ENCODE results near the gene INTS6. TPM values are rescaled to one million over a fixed set of nuclear protein-coding genes. Genes with fewer than 3 reads are reported as not detected.

The INTS6 gene
- total and polyA plus RNA-seq, 2 donors = 22.7 to 36.1 TPM

- Histone ChIP-seq H3K36me3 (ENCODE audit: control insufficient read depth in 2 of 2, insufficient read depth in 2 of 2, low read length in 1 of 2) (peaks cover 0 to 11% of the 10 kb centered on the region in 2 donors), H3K27ac (ENCODE audit: low read depth in 1 of 2, low read length in 1 of 2) (no peak overlapping the region), H3K4me1 (ENCODE audit: control insufficient read depth in 2 of 2, insufficient read depth in 2 of 2, low read length in 2 of 2) (peaks cover 0 to 5% of the 10 kb centered on the region in 2 donors), H3K9me3 (ENCODE audit: control insufficient read depth in 2 of 2, insufficient read depth in 1 of 2, low read length in 1 of 2) (peaks cover 0 to 2% of the 10 kb centered on the region in 2 donors), H3K27me3 (ENCODE audit: control insufficient read depth in 2 of 2, insufficient read depth in 1 of 2, low read length in 1 of 2) (no peaks in the 10 kb centered on the region), H3K4me3 (ENCODE audit: low read length in 2 of 2) (no peak overlapping the region)
- DNase-seq (ENCODE audit: low read depth in 6 of 9, low spot score in 9 of 9) = no peak
- WGBS = 99% methylated on average over 1 of the region's 1 CpG
Observed at GRCh38 chr13:51449018-51449417, 3.8 kb downstream of the INTS6 start.

- Histone ChIP-seq H3K27me3 (ENCODE audit: control insufficient read depth in 2 of 2, insufficient read depth in 1 of 2, low read length in 1 of 2) (no peaks in the 10 kb centered on the region), H3K27ac (ENCODE audit: low read depth in 1 of 2, low read length in 1 of 2) (no peak overlapping the region), H3K36me3 (ENCODE audit: control insufficient read depth in 2 of 2, insufficient read depth in 2 of 2, low read length in 1 of 2) (peaks cover 3 to 11% of the 10 kb centered on the region in 2 donors), H3K4me3 (ENCODE audit: low read length in 2 of 2) (no peak overlapping the region), H3K9me3 (ENCODE audit: control insufficient read depth in 2 of 2, insufficient read depth in 1 of 2, low read length in 1 of 2) (no peaks in the 10 kb centered on the region), H3K4me1 (ENCODE audit: control insufficient read depth in 2 of 2, insufficient read depth in 2 of 2, low read length in 2 of 2) (no peaks in the 10 kb centered on the region)
- peak in 2 of 9 donors; percentile 25 to 48 for DNase-seq (ENCODE audit: low read depth in 6 of 9, low spot score in 9 of 9)
- WGBS = 44% methylated on average over 1 of the region's 1 CpG
Observed at GRCh38 chr13:51444922-51445321, 7.9 kb downstream of the INTS6 start.

- Histone ChIP-seq H3K4me1 (ENCODE audit: control insufficient read depth in 2 of 2, insufficient read depth in 2 of 2, low read length in 2 of 2) (no peaks in the 10 kb centered on the region), H3K27me3 (ENCODE audit: control insufficient read depth in 2 of 2, insufficient read depth in 1 of 2, low read length in 1 of 2) (no peaks in the 10 kb centered on the region), H3K9me3 (ENCODE audit: control insufficient read depth in 2 of 2, insufficient read depth in 1 of 2, low read length in 1 of 2) (no peaks in the 10 kb centered on the region), H3K4me3 (ENCODE audit: low read length in 2 of 2) (no peak overlapping the region), H3K36me3 (ENCODE audit: control insufficient read depth in 2 of 2, insufficient read depth in 2 of 2, low read length in 1 of 2) (peaks cover under 1 to 3% of the 10 kb centered on the region in 2 donors), H3K27ac (ENCODE audit: low read depth in 1 of 2, low read length in 1 of 2) (no peak overlapping the region)
- WGBS = 98% methylated on average over 1 of the region's 1 CpG
- no peak for DNase-seq (ENCODE audit: low read depth in 6 of 9, low spot score in 9 of 9)
Observed at GRCh38 chr13:51440381-51440780, 12.5 kb downstream of the INTS6 start.

GRCh38 chr13:51437550-51438127 lies 15.2 kb downstream of the INTS6 start:
- Histone ChIP-seq H3K4me3 (ENCODE audit: low read length in 2 of 2) (no peak overlapping the region), H3K36me3 (ENCODE audit: control insufficient read depth in 2 of 2, insufficient read depth in 2 of 2, low read length in 1 of 2) (peaks cover 0 to 3% of the 10 kb centered on the region in 2 donors), H3K4me1 (ENCODE audit: control insufficient read depth in 2 of 2, insufficient read depth in 2 of 2, low read length in 2 of 2) (no peaks in the 10 kb centered on the region), H3K9me3 (ENCODE audit: control insufficient read depth in 2 of 2, insufficient read depth in 1 of 2, low read length in 1 of 2) (no peaks in the 10 kb centered on the region), H3K27ac (ENCODE audit: low read depth in 1 of 2, low read length in 1 of 2) (no peak overlapping the region), H3K27me3 (ENCODE audit: control insufficient read depth in 2 of 2, insufficient read depth in 1 of 2, low read length in 1 of 2) (no peaks in the 10 kb centered on the region)
- 97% methylated on average over 4 of the region's 4 CpGs for WGBS
- DNase-seq (ENCODE audit: low read depth in 6 of 9, low spot score in 9 of 9) = no peak

GRCh38 chr13:51435002-51435578 lies 17.7 kb downstream of the INTS6 start:
- Histone ChIP-seq H3K27me3 (ENCODE audit: control insufficient read depth in 2 of 2, insufficient read depth in 1 of 2, low read length in 1 of 2) (no peaks in the 10 kb centered on the region), H3K27ac (ENCODE audit: low read depth in 1 of 2, low read length in 1 of 2) (no peak overlapping the region), H3K4me1 (ENCODE audit: control insufficient read depth in 2 of 2, insufficient read depth in 2 of 2, low read length in 2 of 2) (no peaks in the 10 kb centered on the region), H3K9me3 (ENCODE audit: control insufficient read depth in 2 of 2, insufficient read depth in 1 of 2, low read length in 1 of 2) (no peaks in the 10 kb centered on the region), H3K36me3 (ENCODE audit: control insufficient read depth in 2 of 2, insufficient read depth in 2 of 2, low read length in 1 of 2) (no peaks in the 10 kb centered on the region), H3K4me3 (ENCODE audit: low read length in 2 of 2) (no peak overlapping the region)
- 21% methylated on average over 1 of the region's 1 CpG for WGBS
- DNase-seq (ENCODE audit: low read depth in 6 of 9, low spot score in 9 of 9) = peak in 1 of 9 donors; percentile 48

GRCh38 chr13:51432576-51432975 lies 20.3 kb downstream of the INTS6 start:
- H3K4me3 ChIP-seq (ENCODE audit: low read length in 2 of 2) = no peak overlapping the region
- WGBS = 92% methylated on average over 2 of the region's 2 CpGs
- H3K27me3 ChIP-seq (ENCODE audit: control insufficient read depth in 2 of 2, insufficient read depth in 1 of 2, low read length in 1 of 2) = no peaks in the 10 kb centered on the region
- peaks cover 0 to 2% of the 10 kb centered on the region in 2 donors for H3K36me3 ChIP-seq (ENCODE audit: control insufficient read depth in 2 of 2, insufficient read depth in 2 of 2, low read length in 1 of 2)
- no peaks in the 10 kb centered on the region for H3K9me3 ChIP-seq (ENCODE audit: control insufficient read depth in 2 of 2, insufficient read depth in 1 of 2, low read length in 1 of 2)
- no peak overlapping the region for H3K27ac ChIP-seq (ENCODE audit: low read depth in 1 of 2, low read length in 1 of 2)
- no peak for DNase-seq (ENCODE audit: low read depth in 6 of 9, low spot score in 9 of 9)
- no peaks in the 10 kb centered on the region for H3K4me1 ChIP-seq (ENCODE audit: control insufficient read depth in 2 of 2, insufficient read depth in 2 of 2, low read length in 2 of 2)

GRCh38 chr13:51426982-51427381 lies 25.9 kb downstream of the INTS6 start:
- Histone ChIP-seq H3K9me3 (ENCODE audit: control insufficient read depth in 2 of 2, insufficient read depth in 1 of 2, low read length in 1 of 2) (no peaks in the 10 kb centered on the region), H3K36me3 (ENCODE audit: control insufficient read depth in 2 of 2, insufficient read depth in 2 of 2, low read length in 1 of 2) (peaks cover 0 to 7% of the 10 kb centered on the region in 2 donors), H3K27ac (ENCODE audit: low read depth in 1 of 2, low read length in 1 of 2) (no peak overlapping the region), H3K4me1 (ENCODE audit: control insufficient read depth in 2 of 2, insufficient read depth in 2 of 2, low read length in 2 of 2) (no peaks in the 10 kb centered on the region), H3K4me3 (ENCODE audit: low read length in 2 of 2) (no peak overlapping the region), H3K27me3 (ENCODE audit: control insufficient read depth in 2 of 2, insufficient read depth in 1 of 2, low read length in 1 of 2) (no peaks in the 10 kb centered on the region)
- no peak for DNase-seq (ENCODE audit: low read depth in 6 of 9, low spot score in 9 of 9)

GRCh38 chr13:51425410-51426042 lies 27.3 kb downstream of the INTS6 start:
- H3K36me3 ChIP-seq (ENCODE audit: control insufficient read depth in 2 of 2, insufficient read depth in 2 of 2, low read length in 1 of 2) = peaks cover 3 to 12% of the 10 kb centered on the region in 2 donors
- WGBS = 97% methylated on average over 4 of the region's 4 CpGs
- no peaks in the 10 kb centered on the region for H3K9me3 ChIP-seq (ENCODE audit: control insufficient read depth in 2 of 2, insufficient read depth in 1 of 2, low read length in 1 of 2)
- no peak overlapping the region for H3K4me3 ChIP-seq (ENCODE audit: low read length in 2 of 2)
- peaks cover 2 to 3% of the 10 kb centered on the region in 2 donors for H3K4me1 ChIP-seq (ENCODE audit: control insufficient read depth in 2 of 2, insufficient read depth in 2 of 2, low read length in 2 of 2)
- H3K27ac ChIP-seq (ENCODE audit: low read depth in 1 of 2, low read length in 1 of 2) = no peak overlapping the region
- DNase-seq (ENCODE audit: low read depth in 6 of 9, low spot score in 9 of 9) = no peak
- no peaks in the 10 kb centered on the region for H3K27me3 ChIP-seq (ENCODE audit: control insufficient read depth in 2 of 2, insufficient read depth in 1 of 2, low read length in 1 of 2)

- Histone ChIP-seq H3K4me1 (ENCODE audit: control insufficient read depth in 2 of 2, insufficient read depth in 2 of 2, low read length in 2 of 2) (peaks cover 2 to 3% of the 10 kb centered on the region in 2 donors), H3K36me3 (ENCODE audit: control insufficient read depth in 2 of 2, insufficient read depth in 2 of 2, low read length in 1 of 2) (peaks cover 3 to 15% of the 10 kb centered on the region in 2 donors), H3K4me3 (ENCODE audit: low read length in 2 of 2) (no peak overlapping the region), H3K9me3 (ENCODE audit: control insufficient read depth in 2 of 2, insufficient read depth in 1 of 2, low read length in 1 of 2) (no peaks in the 10 kb centered on the region), H3K27me3 (ENCODE audit: control insufficient read depth in 2 of 2, insufficient read depth in 1 of 2, low read length in 1 of 2) (no peaks in the 10 kb centered on the region), H3K27ac (ENCODE audit: low read depth in 1 of 2, low read length in 1 of 2) (no peak overlapping the region)
- no peak for DNase-seq (ENCODE audit: low read depth in 6 of 9, low spot score in 9 of 9)
Observed at GRCh38 chr13:51423766-51424165, 29.1 kb downstream of the INTS6 start.

All from thymus (tissue), 11 donors.